Upper lobe of right lung (tissue), 1 donor: ENCODE results near the gene RAD51B. TPM values are rescaled to one million over a fixed set of nuclear protein-coding genes. Genes with fewer than 3 reads are reported as not detected.
A peak's percentile ranks its signal among the peaks of the same experiment; 100 is the strongest.

Experiments
- ATAC-seq: fragments of 200-7000 bp; cut with Tn5 transposase; one replicate; pipeline ENCODE4 v1.9.1; 2020; ENCODE audit warnings: mild to moderate bottlenecking, moderate library complexity
- DNase-seq: peaks from one replicate; pipeline ENCODE4 v3.0.0-alpha.2; 2020
- H3K27ac ChIP-seq: fragments of 200-600 bp; one replicate; pipeline ENCODE4 v1.8.0; 2022
- H3K27me3 ChIP-seq: fragments of 200-600 bp; one replicate; pipeline ENCODE4 v1.8.0; 2022; ENCODE audit warnings: mild to moderate bottlenecking
- H3K36me3 ChIP-seq: fragments of 200-600 bp; one replicate; pipeline ENCODE4 v1.8.0; 2022
- H3K4me1 ChIP-seq: fragments of 200-600 bp; one replicate; pipeline ENCODE4 v1.8.0; 2022
- H3K4me3 ChIP-seq: fragments of 200-600 bp; one replicate; pipeline ENCODE4 v1.8.0; 2022; ENCODE audit warnings: mild to moderate bottlenecking
- H3K9me3 ChIP-seq: fragments of 200-600 bp; one replicate; pipeline ENCODE4 v1.8.0; 2022
- CTCF ChIP-seq: fragments of 200-600 bp; IDR thresholded peaks from one replicate; pipeline ENCODE4 v1.8.0; 2022; ENCODE audit warnings: antibody characterized with exemption
- intact Hi-C: fragments of 100-400 bp; cut with DNase I; formaldehyde crosslinking; loops from one replicate; pipeline ENCODE4 v1.11.0; 2022
- total RNA-seq: library from RNA; stranded (reverse); fragmentation: NEBNext Ultra II Directional; extraction: Animal tissue kit (Norgen Biotek cat#: 25700); gene quantifications from one replicate; pipeline ENCODE4 v1.2.1, GENCODE V29; 2021
- donor health status: DM: no; HTN: yes; CAD: no; lungs with severe emphysema.

Gene RAD51B
- total RNA-seq, 1 donor from 2014 or later: 11.5 TPM

GRCh38 chr14:68624541-68625220 is 805.1 kb downstream of the RAD51B start:
- H3K27ac ChIP-seq: no peak overlapping the region
- intact Hi-C loops: no loop called here
- ATAC-seq (peak; percentile 26), DNase-seq (peak; percentile 75)
- no peaks in the 10 kb centered on the region for H3K9me3 ChIP-seq
- TF ChIP-seq CTCF: no peak
- no peaks in the 10 kb centered on the region for H3K4me1 ChIP-seq
- H3K36me3 ChIP-seq: no peaks in the 10 kb centered on the region
- H3K27me3 ChIP-seq: no peaks in the 10 kb centered on the region
- no peak overlapping the region for H3K4me3 ChIP-seq

GRCh38 chr14:68625366-68626090 is 805.9 kb downstream of the RAD51B start:
- intact Hi-C loops: no loop called here
- Histone ChIP-seq H3K27ac (no peak overlapping the region), H3K27me3 (no peaks in the 10 kb centered on the region), H3K36me3 (no peaks in the 10 kb centered on the region), H3K9me3 (no peaks in the 10 kb centered on the region), H3K4me1 (peaks cover 5% of the 10 kb centered on the region), H3K4me3 (no peak overlapping the region)
- TF ChIP-seq CTCF: no peak
- ATAC-seq (no peak), DNase-seq (peak; percentile 44)

GRCh38 chr14:68626386-68626785 is 806.8 kb downstream of the RAD51B start:
- H3K36me3 ChIP-seq: no peaks in the 10 kb centered on the region
- H3K27ac ChIP-seq: no peak overlapping the region
- ATAC-seq (no peak), DNase-seq (peak; percentile 13)
- no peak for TF ChIP-seq CTCF
- H3K4me1 ChIP-seq: peaks cover 11% of the 10 kb centered on the region
- intact Hi-C loops: no loop called here
- H3K9me3 ChIP-seq: no peaks in the 10 kb centered on the region
- no peaks in the 10 kb centered on the region for H3K27me3 ChIP-seq
- no peak overlapping the region for H3K4me3 ChIP-seq

GRCh38 chr14:68627050-68627867 is 807.7 kb downstream of the RAD51B start:
- peak; percentile 19 for DNase-seq
- H3K4me1 ChIP-seq: peaks cover 14% of the 10 kb centered on the region
- no peaks in the 10 kb centered on the region for H3K9me3 ChIP-seq
- ATAC-seq: no peak
- no peaks in the 10 kb centered on the region for H3K36me3 ChIP-seq
- intact Hi-C loops: no loop called here
- peak overlapping the region; percentile 26 for H3K27ac ChIP-seq
- H3K27me3 ChIP-seq: no peaks in the 10 kb centered on the region
- H3K4me3 ChIP-seq: no peak overlapping the region
- no peak for TF ChIP-seq CTCF

- TF ChIP-seq CTCF: no peak
- Histone ChIP-seq H3K4me1 (peaks cover 16% of the 10 kb centered on the region), H3K27me3 (no peaks in the 10 kb centered on the region), H3K36me3 (no peaks in the 10 kb centered on the region), H3K9me3 (no peaks in the 10 kb centered on the region), H3K27ac (peak overlapping the region; percentile 79), H3K4me3 (peak overlapping the region; percentile 39)
- peak; percentile 88 for DNase-seq
- ATAC-seq: peak; percentile 70
- intact Hi-C loops: no loop called here
Observed at GRCh38 chr14:68627868-68628604, 808.5 kb downstream of the RAD51B start.
